Keratinocyte (primary cell): ENCODE results near the gene OR2A5. TPM values are rescaled to one million over a fixed set of nuclear protein-coding genes. Genes with fewer than 3 reads are reported as not detected.

Experiments used
- DNase-seq: peaks from one replicate; pipeline ENCODE4 v3.0.0-alpha.2; 2011; ENCODE audit warnings: low read depth, missing footprints, low spot score
- FAIRE-seq: peaks from 2 replicates; lab custom pipeline; 2011; peaks lifted over from hg19 to GRCh38; lab: Jason Lieb, UNC
- H2AFZ ChIP-seq: 2 replicates; pipeline ENCODE4 v1.6.0; 2012; ENCODE audit warnings: low read length, control low read depth, inconsistent platforms; ENCODE audit not compliant: control insufficient read depth
- H3K27ac ChIP-seq: 2 replicates; pipeline ENCODE4 v1.5.1; 2011; ENCODE audit warnings: low read length; ENCODE audit not compliant: control insufficient read depth, insufficient read depth
- H3K27me3 ChIP-seq: 3 replicates; pipeline ENCODE4 v1.6.0; 2011; ENCODE audit warnings: low read length; ENCODE audit not compliant: control insufficient read depth, insufficient read depth; ENCODE audit errors: extremely low read depth
- H3K36me3 ChIP-seq, 2 experiments: 2 replicates in 1 of 2; 3 replicates in 1 of 2; pipeline ENCODE4 v1.5.1; 2011; ENCODE audit warnings: low read length in 2 of 2, mild to moderate bottlenecking in 1 of 2; ENCODE audit not compliant: control insufficient read depth in 2 of 2, insufficient read depth in 2 of 2; ENCODE audit errors: extremely low read depth in 1 of 2
- H3K4me1 ChIP-seq: 3 replicates; pipeline ENCODE4 v1.5.1; 2011; ENCODE audit warnings: low read length; ENCODE audit not compliant: control insufficient read depth, insufficient read depth; ENCODE audit errors: extremely low read depth
- H3K4me2 ChIP-seq: 3 replicates; pipeline ENCODE4 v1.6.0; 2011; ENCODE audit warnings: low read depth, low read length; ENCODE audit not compliant: control insufficient read depth, insufficient read depth; ENCODE audit errors: extremely low read depth
- H3K4me3 ChIP-seq, 3 experiments: fragments of 200-600 bp in 1 of 3; sonication (generic) in 1 of 3; 2 replicates in 2 of 3; 3 replicates in 1 of 3; pipeline ENCODE4 v1.5.1; 2011 to 2016; ENCODE audit warnings: low read length in 3 of 3, mild to moderate bottlenecking in 3 of 3, control low read depth in 2 of 3, inconsistent platforms in 1 of 3, low read depth in 1 of 3, mixed read lengths in 1 of 3, mixed run types in 1 of 3, moderate library complexity in 1 of 3; ENCODE audit not compliant: control insufficient read depth in 2 of 3, insufficient read depth in 2 of 3; ENCODE audit errors: extremely low read depth in 1 of 3
- H3K79me2 ChIP-seq: 2 replicates; pipeline ENCODE4 v1.6.0; 2012; ENCODE audit warnings: low read length; ENCODE audit not compliant: control insufficient read depth, insufficient read depth
- H3K9ac ChIP-seq: 3 replicates; pipeline ENCODE4 v1.6.0; 2011; ENCODE audit warnings: low read length; ENCODE audit not compliant: control insufficient read depth, insufficient read depth; ENCODE audit errors: extremely low read depth
- H3K9me1 ChIP-seq: 3 replicates; pipeline ENCODE4 v1.6.0; 2011; ENCODE audit warnings: low read length; ENCODE audit not compliant: control insufficient read depth, insufficient read depth; ENCODE audit errors: extremely low read depth
- H3K9me3 ChIP-seq: 2 replicates; pipeline ENCODE4 v1.5.1; 2012; ENCODE audit warnings: low read depth, low read length; ENCODE audit not compliant: control insufficient read depth
- H4K20me1 ChIP-seq: 3 replicates; pipeline ENCODE4 v1.6.0; 2011; ENCODE audit warnings: low read length; ENCODE audit not compliant: control insufficient read depth, insufficient read depth; ENCODE audit errors: extremely low read depth
- EZH2 ChIP-seq: IDR thresholded peaks from one replicate; pipeline ENCODE4 v1.6.1; 2012; ENCODE audit warnings: inconsistent platforms, mild to moderate bottlenecking, low read length, moderate library complexity
- dilution Hi-C: fragments of 300-500 bp; cut with MboI; formaldehyde crosslinking; loops from one replicate; pipeline ENCODE4 v1.7.0; 2020; ENCODE audit warnings: low sequenced_read_pairs; ENCODE audit not compliant: extremely low pct_ligation_motif_present
- polyA plus RNA-seq, 5 experiments: library from polyadenylated mRNA; depleted of rRNA in 3 of 5; stranded (reverse) in 3 of 5; stranded (forward) in 1 of 5; unstranded in 1 of 5; fragments of >200 nt; gene quantifications; 1 replicate in 1 of 5; 2 replicates in 3 of 5; 3 replicates in 1 of 5; pipeline versions ENCODE4 v1.2.1 to v1.2.3, GENCODE V29; 2011 to 2012; ENCODE audit warnings: missing spikeins in 2 of 5, low read depth in 1 of 5, low replicate concordance in 1 of 5
- TF ChIP-seq, protein P1 (sequence below), 3 experiments: IDR thresholded peaks in 1 of 3; conservative IDR thresholded peaks in 1 of 3; optimal IDR thresholded peaks in 1 of 3; 2 replicates in 2 of 3; 3 replicates in 1 of 3; pipeline versions ENCODE3 to v1.5.1; 2011; ENCODE audit warnings: low read length in 3 of 3, mild to moderate bottlenecking in 3 of 3, moderate library complexity in 2 of 3, control low read depth in 1 of 3, inconsistent platforms in 1 of 3; ENCODE audit not compliant: insufficient read depth in 2 of 3; ENCODE audit errors: extremely low read depth in 1 of 3

Gene OR2A5
- polyA plus RNA-seq, 1 donor (not counting 4 experiments of a cell fraction or from before 2014, with no cell fraction given), result not detected

GRCh38 chr7:144036302-144036885 is 12.4 kb upstream of the OR2A5 start:
- Histone ChIP-seq H3K4me3 (no peak overlapping the region), H3K4me1 (no peaks in the 10 kb centered on the region), H3K27me3 (no peaks in the 10 kb centered on the region), H2AFZ (no peak overlapping the region), H3K79me2 (no peaks in the 10 kb centered on the region), H3K9ac (no peak overlapping the region), H3K4me2 (no peak overlapping the region), H3K36me3 (no peaks in the 10 kb centered on the region), H4K20me1 (no peaks in the 10 kb centered on the region), H3K9me3 (no peaks in the 10 kb centered on the region), H3K9me1 (no peaks in the 10 kb centered on the region), H3K27ac (no peak overlapping the region)
- FAIRE-seq (no peak), DNase-seq (no peak)
- TF ChIP-seq, protein P1, sequence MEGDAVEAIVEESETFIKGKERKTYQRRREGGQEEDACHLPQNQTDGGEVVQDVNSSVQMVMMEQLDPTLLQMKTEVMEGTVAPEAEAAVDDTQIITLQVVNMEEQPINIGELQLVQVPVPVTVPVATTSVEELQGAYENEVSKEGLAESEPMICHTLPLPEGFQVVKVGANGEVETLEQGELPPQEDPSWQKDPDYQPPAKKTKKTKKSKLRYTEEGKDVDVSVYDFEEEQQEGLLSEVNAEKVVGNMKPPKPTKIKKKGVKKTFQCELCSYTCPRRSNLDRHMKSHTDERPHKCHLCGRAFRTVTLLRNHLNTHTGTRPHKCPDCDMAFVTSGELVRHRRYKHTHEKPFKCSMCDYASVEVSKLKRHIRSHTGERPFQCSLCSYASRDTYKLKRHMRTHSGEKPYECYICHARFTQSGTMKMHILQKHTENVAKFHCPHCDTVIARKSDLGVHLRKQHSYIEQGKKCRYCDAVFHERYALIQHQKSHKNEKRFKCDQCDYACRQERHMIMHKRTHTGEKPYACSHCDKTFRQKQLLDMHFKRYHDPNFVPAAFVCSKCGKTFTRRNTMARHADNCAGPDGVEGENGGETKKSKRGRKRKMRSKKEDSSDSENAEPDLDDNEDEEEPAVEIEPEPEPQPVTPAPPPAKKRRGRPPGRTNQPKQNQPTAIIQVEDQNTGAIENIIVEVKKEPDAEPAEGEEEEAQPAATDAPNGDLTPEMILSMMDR (optimal IDR thresholded peaks at IDR 0.05 in 1 of 3, IDR thresholded peaks at IDR 0.05 in 1 of 3, conservative IDR thresholded peaks at IDR 0.05 in 1 of 3; ENCODE audit: extremely low read depth in 1 of 3, insufficient read depth in 2 of 3, low read length in 3 of 3), result no peak
- no peak for TF ChIP-seq EZH2
- dilution Hi-C loops, result no loop called here

DNA sequence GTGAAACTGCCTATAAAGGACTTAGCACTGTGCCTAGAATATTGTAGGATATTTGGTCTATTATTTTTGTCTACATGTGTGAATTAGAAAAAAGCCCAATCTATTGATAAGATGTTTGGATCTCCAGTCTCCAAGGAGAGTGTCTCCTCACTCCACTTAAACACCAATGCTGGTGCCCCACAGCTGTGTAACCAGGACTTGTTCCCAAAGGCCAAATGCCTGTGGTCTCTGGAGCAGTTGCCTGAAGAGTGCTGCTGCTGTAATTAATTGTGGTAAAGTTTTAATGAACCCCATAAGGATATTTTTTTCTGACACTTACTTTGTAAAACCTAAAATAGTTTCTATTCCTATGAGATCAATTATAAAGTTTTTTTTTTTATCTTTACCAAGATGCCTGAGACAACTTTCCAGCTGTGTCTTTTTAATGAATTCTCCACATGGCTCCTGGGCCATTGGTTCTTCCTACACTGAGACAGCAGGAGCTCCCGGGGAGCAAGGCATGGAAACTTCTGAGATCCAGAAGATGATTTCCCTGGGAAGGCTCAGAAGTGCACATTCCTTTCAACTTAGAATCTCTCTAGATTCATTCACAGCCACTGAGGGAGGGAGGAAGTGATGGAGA is 11.2 kb upstream of the OR2A5 start:
- H3K4me2 ChIP-seq, result no peak overlapping the region
- H3K9me1 ChIP-seq, result no peaks in the 10 kb centered on the region
- no peak for TF ChIP-seq EZH2
- TF ChIP-seq, protein P1 (optimal IDR thresholded peaks at IDR 0.05 in 1 of 3, IDR thresholded peaks at IDR 0.05 in 1 of 3, conservative IDR thresholded peaks at IDR 0.05 in 1 of 3; ENCODE audit: extremely low read depth in 1 of 3, insufficient read depth in 2 of 3, low read length in 3 of 3), result no peak
- no peaks in the 10 kb centered on the region for H3K27me3 ChIP-seq
- no peaks in the 10 kb centered on the region for H3K9me3 ChIP-seq
- H3K79me2 ChIP-seq, result no peaks in the 10 kb centered on the region
- H2AFZ ChIP-seq, result no peak overlapping the region
- H3K4me3 ChIP-seq, result no peak overlapping the region
- H3K27ac ChIP-seq, result no peak overlapping the region
- no peak for FAIRE-seq
- no peak overlapping the region for H3K9ac ChIP-seq
- dilution Hi-C loops, result no loop called here
- H3K36me3 ChIP-seq, result no peaks in the 10 kb centered on the region
- H4K20me1 ChIP-seq, result no peaks in the 10 kb centered on the region
- DNase-seq, result no peak
- H3K4me1 ChIP-seq, result no peaks in the 10 kb centered on the region
